Measurements from ENCODE around the gene GCN1. TPM values are rescaled to one million over a fixed set of nuclear protein-coding genes. Genes with fewer than 3 reads are reported as not detected.
"Not testable (repeated sequence)": the region's sequence is repeated elsewhere in the genome, so short reads cannot be mapped to it uniquely, and the experiment has no call there.

The GCN1 gene
- total RNA-seq, 1 donor from 2014 or later: 155 TPM

DNA sequence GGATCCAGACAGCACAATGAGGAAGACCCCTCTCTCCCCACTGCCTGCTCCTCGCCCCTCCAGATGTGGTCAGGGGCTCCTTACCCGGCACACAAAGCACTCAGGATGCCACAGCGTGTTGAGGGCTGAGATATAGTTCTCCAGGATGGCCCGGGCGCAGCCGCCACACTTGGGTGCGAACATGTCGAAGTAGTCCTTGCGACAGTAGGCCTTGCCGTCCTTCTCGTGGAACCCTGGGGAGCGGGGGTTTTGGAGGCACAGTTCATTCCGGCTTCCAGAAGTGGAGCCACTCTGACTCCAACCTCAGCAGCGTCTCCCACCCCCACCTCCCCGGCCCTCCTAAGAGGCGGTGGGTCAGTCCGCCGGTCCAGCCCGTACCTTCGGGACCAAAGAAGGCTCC, 19.2 kb upstream of the GCN1 start:
- CTCF ChIA-PET: no interaction called here
- no peak for DNase-seq
- Mint-ChIP-seq H3K4me1 (no peaks in the 10 kb centered on the region), H3K36me3 (ENCODE audit: low read depth) (peaks cover 8% of the 10 kb centered on the region), H3K9me3 (no peaks in the 10 kb centered on the region), H3K27me3 (peaks cover 1% of the 10 kb centered on the region), H3K4me3 (no peak overlapping the region), H3K27ac (no peak overlapping the region)
- TF ChIP-seq, protein P1, sequence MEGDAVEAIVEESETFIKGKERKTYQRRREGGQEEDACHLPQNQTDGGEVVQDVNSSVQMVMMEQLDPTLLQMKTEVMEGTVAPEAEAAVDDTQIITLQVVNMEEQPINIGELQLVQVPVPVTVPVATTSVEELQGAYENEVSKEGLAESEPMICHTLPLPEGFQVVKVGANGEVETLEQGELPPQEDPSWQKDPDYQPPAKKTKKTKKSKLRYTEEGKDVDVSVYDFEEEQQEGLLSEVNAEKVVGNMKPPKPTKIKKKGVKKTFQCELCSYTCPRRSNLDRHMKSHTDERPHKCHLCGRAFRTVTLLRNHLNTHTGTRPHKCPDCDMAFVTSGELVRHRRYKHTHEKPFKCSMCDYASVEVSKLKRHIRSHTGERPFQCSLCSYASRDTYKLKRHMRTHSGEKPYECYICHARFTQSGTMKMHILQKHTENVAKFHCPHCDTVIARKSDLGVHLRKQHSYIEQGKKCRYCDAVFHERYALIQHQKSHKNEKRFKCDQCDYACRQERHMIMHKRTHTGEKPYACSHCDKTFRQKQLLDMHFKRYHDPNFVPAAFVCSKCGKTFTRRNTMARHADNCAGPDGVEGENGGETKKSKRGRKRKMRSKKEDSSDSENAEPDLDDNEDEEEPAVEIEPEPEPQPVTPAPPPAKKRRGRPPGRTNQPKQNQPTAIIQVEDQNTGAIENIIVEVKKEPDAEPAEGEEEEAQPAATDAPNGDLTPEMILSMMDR (IDR thresholded peaks at IDR 0.05): no peak
- ATAC-seq (ENCODE audit: low read depth): no peak
- intact Hi-C loops (cut with micrococcal nuclease): no loop called here
- POLR2A ChIA-PET: no interaction called here

- H3K27ac Mint-ChIP-seq; H3K4me3 Mint-ChIP-seq; H3K36me3 Mint-ChIP-seq (ENCODE audit: low read depth); intact Hi-C loops (cut with micrococcal nuclease); H3K9me3 Mint-ChIP-seq; H3K27me3 Mint-ChIP-seq; H3K4me1 Mint-ChIP-seq; DNase-seq; ATAC-seq (ENCODE audit: low read depth); CTCF ChIA-PET: not testable (repeated sequence)
- POLR2A ChIA-PET: interaction anchor here (3.3 kb wide), 1 partner anchor 12 kb away, joined by 17 read pairs; the partner anchor contains the start of gene RPLP0
Measured at GRCh38 chr12:120213182-120213581, 18.7 kb upstream of the GCN1 start.

- Mint-ChIP-seq H3K4me1 (no peaks in the 10 kb centered on the region), H3K27me3 (peaks cover 1% of the 10 kb centered on the region), H3K9me3 (no peaks in the 10 kb centered on the region), H3K4me3 (no peak overlapping the region), H3K27ac (no peak overlapping the region), H3K36me3 (ENCODE audit: low read depth) (peaks cover 13% of the 10 kb centered on the region)
- no peak for ATAC-seq (ENCODE audit: low read depth)
- intact Hi-C loops (cut with micrococcal nuclease): no loop called here
- no peak for DNase-seq
- POLR2A ChIA-PET: interaction anchor here (3.3 kb wide), 1 partner anchor 11 kb away, joined by 17 read pairs; the partner anchor contains the start of gene RPLP0
- TF ChIP-seq, protein P1 (IDR thresholded peaks at IDR 0.05): no peak
- CTCF ChIA-PET: no interaction called here
Measured at GRCh38 chr12:120212301-120212700, 17.8 kb upstream of the GCN1 start.

DNA sequence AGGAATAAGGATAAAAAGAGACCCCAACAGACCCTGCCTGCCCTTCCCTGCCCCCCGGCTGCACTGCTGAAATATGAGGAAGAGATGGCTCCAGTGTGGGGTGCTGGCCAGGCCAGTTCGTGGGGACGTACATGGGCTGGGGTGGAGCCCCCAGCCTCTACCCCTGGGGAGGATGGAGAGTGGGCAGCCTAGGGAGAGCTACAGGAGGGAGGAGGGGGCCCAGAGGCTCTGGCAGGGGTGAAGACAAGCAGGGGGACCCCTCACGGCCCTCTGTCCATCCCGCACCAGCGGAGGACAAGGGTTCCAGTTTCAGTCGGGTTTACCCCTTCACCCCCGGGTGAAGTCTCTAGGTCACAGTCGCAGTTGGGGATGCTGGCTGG, 17.4 kb upstream of the GCN1 start:
- POLR2A ChIA-PET: interaction anchor here (3.3 kb wide), 1 partner anchor 10 kb away, joined by 17 read pairs; the partner anchor contains the start of gene RPLP0
- Mint-ChIP-seq H3K9me3 (no peaks in the 10 kb centered on the region), H3K27ac (no peak overlapping the region), H3K36me3 (ENCODE audit: low read depth) (peaks cover 15% of the 10 kb centered on the region), H3K4me3 (no peak overlapping the region), H3K4me1 (no peaks in the 10 kb centered on the region), H3K27me3 (peaks cover 1% of the 10 kb centered on the region)
- intact Hi-C loops (cut with micrococcal nuclease): no loop called here
- CTCF ChIA-PET: no interaction called here
- TF ChIP-seq, protein P1 (IDR thresholded peaks at IDR 0.05): no peak
- no peak for ATAC-seq (ENCODE audit: low read depth)
- DNase-seq: no peak

DNA sequence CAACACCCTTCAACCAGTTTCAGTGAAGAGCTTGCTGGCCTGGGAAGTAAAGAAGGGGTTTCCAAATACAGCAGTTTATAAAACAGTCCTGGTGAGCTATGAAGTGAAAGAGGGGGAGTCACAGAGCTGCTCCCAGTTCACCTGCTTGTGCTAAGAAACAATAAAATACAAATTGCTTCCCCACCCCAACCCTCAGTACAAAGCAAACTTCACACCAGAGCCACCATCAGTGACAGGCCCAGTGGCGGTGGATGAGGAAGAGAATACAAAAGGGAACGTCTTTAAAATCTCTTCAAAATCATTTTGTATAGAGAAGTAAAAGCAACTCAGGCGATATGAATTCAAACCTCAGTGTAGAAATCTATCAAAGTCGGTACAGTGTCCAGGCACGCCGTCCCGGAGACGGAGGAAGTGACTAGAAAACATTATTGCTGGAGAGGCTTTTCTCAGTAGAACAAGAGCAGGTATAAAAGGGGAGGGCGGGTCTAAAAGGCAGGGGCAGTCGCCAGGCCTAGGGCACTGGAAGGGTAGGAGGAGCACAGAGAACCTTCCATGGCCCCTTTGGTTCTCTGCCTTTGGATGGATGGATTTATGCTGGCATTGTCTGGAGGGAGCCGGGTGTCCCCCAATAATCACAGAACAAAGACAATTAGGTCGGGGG, 16.9 kb upstream of the GCN1 start:
- TF ChIP-seq, protein P1 (IDR thresholded peaks at IDR 0.05): no peak
- ATAC-seq (ENCODE audit: low read depth): no peak

More for the DNA sequence above, 16.9 kb upstream of the GCN1 start:
- peaks cover 1% of the 10 kb centered on the region for H3K27me3 Mint-ChIP-seq
- ChIA-PET POLR2A (interaction anchor here (3.3 kb wide), 1 partner anchor 10 kb away, joined by 17 read pairs; the partner anchor contains the start of gene RPLP0), CTCF (no interaction called here)
- H3K9me3 Mint-ChIP-seq: no peaks in the 10 kb centered on the region
- intact Hi-C loops (cut with micrococcal nuclease): no loop called here
- no peak overlapping the region for H3K4me3 Mint-ChIP-seq
- H3K27ac Mint-ChIP-seq: no peak overlapping the region
- H3K36me3 Mint-ChIP-seq (ENCODE audit: low read depth): peaks cover 17% of the 10 kb centered on the region
- H3K4me1 Mint-ChIP-seq: no peaks in the 10 kb centered on the region
- DNase-seq: no peak
